NOMO-1 treated with dmso at 0.1 percent for 144 hours (cell line): Measurements from ENCODE around the gene HVCN1.
"Not testable (repeated sequence)": the region's sequence is repeated elsewhere in the genome, so short reads cannot be mapped to it uniquely, and the experiment has no call there.

Source experiments
- DNase-seq: peaks from one replicate; lab custom pipeline; 2025; ENCODE audit not compliant: unreplicated experiment; lab: John Stamatoyannopoulos, UW

HVCN1 gene

GRCh38 chr12:110688446-110689280 lies at the start of gene HVCN1:
TSS of gene HVCN1 (minus strand) at chr12:110689115. CDS start at chr12:110683245, 5,870 bp downstream.
- no peak for DNase-seq

GRCh38 chr12:110737532-110737931 lies 48.6 kb upstream of the HVCN1 start:
- DNase-seq: no peak

DNA sequence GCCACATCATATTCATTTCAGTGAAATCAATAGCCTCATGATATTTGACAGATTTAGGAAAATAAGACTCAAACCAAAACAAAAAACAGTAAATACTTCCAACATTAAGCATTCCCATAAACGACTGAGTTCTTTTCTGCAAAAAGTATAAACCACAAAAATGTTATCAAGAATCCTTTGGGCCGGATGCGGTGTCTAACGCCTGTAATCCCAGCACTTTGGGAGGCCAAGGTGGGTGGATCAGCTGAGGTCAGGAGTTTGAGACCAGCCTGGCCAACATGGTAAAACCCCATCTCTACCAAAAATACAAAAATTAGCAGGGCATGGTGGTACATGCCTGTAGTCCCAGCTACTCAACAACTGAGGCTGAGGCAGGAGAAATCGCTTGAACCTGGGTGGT lies 48.1 kb upstream of the HVCN1 start:
- DNase-seq: not testable (repeated sequence)

GRCh38 chr12:110733900-110734299 lies 45.0 kb upstream of the HVCN1 start:
- DNase-seq: no peak

DNA sequence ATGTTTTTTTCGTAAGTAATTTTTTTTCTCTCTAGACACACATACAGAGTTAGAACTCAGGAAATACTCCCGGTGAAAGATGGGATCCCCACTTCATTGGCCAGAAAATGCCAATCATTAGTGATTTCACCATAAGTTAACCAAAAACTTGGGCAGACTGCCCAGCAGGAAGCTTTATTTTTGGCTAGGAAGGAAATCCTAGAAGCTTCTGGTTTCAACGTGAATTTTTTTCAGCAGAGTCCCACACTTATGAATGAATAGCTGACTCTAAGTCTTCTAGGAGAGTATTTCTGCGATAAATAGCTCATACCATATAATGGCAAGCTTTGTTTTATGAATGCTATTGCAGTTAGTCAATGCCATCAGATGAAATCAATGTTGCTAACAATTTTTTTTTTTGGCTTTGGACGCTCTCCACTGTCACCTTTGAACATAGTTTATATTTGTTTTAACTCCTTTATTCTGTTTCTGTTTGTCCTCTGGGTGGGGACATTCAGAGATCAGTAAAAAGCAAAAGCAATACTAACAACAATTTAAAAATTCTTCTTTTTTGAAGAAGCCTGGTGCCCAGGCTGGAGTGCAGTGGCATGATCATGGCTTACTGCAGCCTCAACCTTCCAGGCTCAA lies 44.3 kb upstream of the HVCN1 start:
- DNase-seq: no peak

DNA sequence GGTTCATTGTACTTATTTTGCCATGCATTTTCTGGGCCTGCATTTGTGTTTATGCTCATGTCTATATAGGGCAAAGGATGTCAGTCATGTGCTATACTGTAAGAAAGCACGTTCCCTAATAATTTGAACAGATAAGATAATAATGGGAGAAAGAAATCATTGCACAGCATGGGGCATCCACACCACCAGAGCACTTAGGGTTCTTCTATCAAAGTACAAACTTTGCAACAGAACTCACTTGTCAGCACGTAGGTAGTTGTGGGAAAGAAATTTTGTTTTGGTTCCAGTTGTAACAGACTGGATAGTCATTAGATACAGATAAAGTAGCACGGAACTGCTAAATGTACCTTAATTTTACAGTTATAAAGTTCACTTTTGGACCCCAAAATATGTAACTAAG lies 43.7 kb upstream of the HVCN1 start:
- no peak for DNase-seq

GRCh38 chr12:110731479-110731878 lies 42.6 kb upstream of the HVCN1 start:
- no peak for DNase-seq

DNA sequence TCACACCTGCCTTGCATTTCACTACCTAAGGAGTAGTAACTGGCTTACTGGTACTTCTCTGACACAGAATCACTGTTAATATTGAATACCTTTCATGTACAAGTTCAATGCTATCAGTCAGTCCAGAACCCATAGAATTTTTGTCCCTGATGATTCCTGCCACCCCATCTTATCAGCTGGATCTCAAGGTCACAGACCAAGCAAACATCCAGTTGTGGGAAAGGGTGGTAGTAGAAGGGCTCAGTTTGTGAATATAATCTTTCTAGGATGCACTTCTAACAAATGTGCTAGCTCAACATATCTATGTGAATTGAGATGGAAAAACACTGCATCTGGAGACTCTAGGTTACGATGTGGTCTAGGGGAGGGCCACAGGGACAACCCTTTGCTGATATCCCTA lies 39.7 kb upstream of the HVCN1 start:
- DNase-seq: no peak

GRCh38 chr12:110726708-110727369 lies 37.9 kb upstream of the HVCN1 start:
- no peak for DNase-seq

DNA sequence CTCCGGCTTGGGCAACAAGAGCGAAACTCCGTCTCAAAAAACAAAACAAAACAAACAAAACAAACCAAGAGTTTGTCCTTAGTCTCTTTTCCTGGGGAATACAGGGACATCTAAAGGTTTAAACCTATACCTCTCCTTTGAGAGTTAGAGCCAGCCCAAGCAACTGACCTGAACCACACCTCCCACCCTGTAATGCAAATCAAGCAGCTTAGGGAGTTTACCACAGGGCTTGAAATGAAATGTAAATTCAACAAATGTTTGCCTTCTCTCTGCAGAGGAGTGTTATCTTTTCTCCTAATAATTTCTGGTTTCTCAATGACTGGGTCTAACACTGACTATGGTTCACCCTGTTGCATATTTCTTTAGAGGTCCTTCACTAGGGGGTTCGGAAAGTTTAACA lies 37.1 kb upstream of the HVCN1 start:
- no peak for DNase-seq

- DNase-seq: no peak
Measured at GRCh38 chr12:110725267-110725666, 36.4 kb upstream of the HVCN1 start.

DNA sequence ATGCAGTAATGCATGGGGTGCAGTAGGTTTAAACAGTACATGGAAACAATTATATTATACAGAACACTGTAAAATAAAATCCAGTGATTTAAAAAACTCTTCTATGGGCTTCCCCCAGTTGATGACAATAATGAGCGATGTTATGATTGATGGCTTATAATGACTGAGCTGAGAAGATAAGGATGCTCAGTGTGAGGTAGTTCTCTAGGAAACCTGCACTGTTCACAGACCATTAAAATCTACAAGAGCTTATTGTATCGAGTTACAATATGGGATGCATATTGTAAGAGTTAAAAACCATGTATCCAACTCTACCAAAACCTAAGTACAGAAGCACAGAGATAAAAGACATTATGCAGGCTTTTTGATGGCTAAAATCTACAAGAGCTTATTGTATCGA lies 34.0 kb upstream of the HVCN1 start:
- not testable (repeated sequence) for DNase-seq

- no peak for DNase-seq
Measured at GRCh38 chr12:110721570-110721969, 32.7 kb upstream of the HVCN1 start.

DNA sequence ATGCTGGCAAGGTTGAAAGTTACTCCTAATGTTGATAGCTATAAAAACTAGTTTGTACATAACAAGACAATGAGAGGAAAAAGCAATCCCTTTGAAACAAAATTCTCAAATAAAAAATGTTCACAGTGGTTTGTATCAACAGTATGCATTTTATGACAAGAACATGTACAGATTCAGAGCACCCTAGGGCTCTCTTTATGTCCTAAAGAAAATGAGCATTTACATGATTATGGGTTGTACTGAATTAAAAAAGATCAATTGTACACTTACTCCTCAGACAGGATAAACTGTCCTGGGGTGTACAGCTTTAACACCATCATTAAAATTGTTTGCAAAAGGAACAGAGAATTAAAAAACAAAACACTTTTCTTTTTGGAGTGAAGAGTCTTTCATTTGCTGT lies 31.6 kb upstream of the HVCN1 start:
- no peak for DNase-seq

DNA sequence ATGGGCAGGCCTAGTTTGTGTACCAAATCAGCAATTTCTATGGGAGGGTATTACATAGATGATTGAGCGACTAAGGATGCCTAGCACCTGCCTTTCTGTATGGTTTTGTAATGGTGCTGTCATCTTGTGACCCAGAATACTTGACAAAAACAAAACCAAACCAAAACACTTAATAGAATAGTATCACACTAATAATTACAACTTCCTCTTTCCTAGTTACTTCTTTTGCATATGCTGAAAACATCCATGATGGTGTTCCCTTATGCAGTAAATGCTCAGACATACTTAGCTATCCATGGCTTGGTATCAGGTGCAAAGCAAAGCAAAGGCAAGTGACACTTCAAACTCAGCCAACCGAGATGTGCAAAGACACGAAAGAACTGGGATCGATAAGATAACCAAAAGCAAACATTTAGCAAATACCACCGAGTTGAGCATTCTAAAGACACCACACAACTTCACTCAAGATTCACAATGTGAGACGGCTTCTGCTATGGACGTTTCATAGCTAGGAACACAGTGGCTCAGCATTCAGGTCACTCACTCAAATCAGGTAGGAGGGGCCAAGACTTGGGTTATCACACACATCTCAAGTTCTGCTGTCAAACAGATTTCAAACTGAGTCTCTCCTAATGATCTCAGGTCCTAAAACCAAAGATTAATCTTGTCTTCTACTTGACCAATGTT lies 29.4 kb upstream of the HVCN1 start:
- DNase-seq: no peak

DNA sequence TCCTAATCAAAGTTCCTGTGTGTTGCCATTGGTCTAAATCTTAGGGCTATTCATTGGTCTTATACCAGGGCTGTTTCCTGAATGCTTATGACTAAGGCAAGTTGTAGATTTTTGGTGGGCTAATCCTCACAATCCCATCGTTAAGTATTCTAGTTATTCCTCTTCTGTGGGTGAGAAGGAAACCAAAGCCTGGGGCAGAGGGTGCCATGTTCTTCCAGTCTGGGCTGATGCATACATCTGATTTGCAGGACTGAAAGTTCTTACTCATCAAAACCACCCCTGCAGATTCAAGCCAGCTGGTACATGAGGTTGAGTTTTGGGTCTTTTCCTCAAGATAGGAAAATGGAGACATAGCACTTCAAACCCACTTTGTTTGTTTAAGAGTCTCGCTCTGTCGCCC lies 28.1 kb upstream of the HVCN1 start:
- DNase-seq: no peak

DNA sequence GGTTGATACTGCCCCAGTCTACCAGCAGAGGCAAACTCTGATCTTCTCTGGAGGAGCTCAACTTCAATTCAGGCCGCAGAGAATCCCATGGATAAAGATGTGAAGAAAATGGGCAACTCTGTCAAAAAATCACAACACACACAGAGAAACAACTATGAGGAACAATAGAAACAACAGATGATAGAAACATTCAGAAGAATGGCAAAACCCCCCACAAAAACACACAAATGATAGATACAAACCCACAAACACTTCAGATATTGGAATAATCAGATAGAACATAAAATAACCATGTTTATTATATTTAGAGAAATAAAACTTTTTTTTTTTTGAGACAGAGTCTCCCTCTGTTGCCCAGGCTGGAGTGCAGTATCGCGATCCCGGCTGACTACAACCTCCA lies 20.0 kb upstream of the HVCN1 start:
- DNase-seq: no peak

GRCh38 chr12:110705309-110705708 lies 16.4 kb upstream of the HVCN1 start:
- DNase-seq: no peak

DNA sequence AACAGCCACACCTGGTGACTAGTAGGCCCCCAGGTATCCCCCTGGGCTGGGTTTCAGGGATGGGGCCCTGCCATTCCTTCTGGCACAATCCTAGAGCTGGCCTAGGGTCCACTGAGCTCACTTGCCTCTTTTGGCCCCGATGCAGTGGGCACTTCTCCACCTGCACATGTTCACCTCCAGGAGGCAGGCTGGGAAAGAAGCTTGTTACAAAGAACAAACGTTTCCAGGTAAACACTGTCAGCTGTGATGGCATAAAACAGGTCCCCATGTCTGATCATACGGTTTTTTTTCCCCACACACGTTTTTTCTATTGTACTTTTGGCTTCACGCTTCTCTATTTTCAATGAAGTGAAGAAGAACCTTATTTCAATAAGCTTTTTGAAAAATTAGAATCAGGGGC lies 15.8 kb upstream of the HVCN1 start:
- DNase-seq: no peak

DNA sequence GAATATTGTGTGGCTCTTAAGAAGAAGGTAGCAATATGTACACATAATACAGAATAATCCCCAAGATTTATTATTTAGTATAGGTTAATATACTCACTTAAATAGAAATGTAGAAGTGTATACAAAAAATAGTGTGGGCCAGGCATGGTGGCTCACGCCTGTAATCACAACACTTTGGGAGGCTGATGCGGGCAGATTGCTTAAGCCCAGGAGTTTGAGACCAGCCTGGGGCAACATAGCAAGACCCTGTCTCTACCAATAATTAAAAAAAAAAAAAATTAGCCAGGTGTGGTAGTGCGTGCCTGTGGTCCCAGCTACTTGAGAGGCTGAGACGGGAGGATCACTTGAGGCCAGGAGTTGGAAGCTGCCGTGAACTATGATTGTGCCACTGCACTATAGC lies 15.3 kb upstream of the HVCN1 start:
- no peak for DNase-seq

- no peak for DNase-seq
Measured at GRCh38 chr12:110702081-110702480, 13.2 kb upstream of the HVCN1 start.
